ENCODE measurements around the gene NPIPA3.
"Not testable (repeated sequence)": the region's sequence is repeated elsewhere in the genome, so short reads cannot be mapped to it uniquely, and the experiment has no call there.

The NPIPA3 gene

DNA sequence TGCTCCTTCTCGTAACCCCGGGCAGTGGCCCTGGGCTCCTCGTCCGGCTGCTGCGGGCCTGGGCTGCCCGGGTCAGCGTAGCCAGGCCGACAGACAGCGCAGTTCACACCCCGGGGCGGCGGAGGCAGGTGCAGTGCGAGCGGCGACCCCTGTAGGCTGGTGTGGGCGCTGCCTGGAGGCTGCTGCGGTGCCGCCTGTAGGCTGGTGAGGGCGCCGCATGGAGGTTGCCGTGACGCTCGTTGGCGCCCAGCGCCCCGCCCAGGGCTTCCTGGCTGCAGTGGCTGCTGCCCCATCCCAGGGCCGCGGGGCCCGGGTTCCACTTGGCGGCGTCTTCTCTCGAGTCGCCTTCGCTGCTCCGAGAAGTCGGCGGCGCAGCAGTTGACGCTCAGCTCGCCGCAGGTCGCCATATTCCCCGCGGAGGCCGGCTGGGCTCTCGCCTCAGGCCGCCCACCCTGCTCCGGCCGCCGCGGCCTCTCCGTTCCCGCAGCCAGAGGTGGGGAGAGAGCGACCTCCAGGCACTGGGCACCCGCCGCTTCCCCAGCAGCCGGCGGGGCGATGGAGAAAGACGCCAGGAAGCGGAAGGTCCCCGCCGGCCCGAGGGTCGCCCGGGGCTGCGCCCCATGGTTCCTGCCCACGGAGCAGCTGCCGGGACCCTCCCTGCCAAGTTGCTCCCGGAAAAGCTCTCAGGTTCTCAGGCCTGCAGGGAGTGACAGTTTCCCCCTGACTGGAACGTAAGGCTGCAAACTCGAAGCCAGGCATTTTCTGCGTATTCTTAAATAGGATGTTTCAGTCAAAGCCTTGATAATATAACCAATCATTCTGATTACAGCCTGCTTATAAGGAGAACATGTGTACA, 39.3 kb downstream of the NPIPA3 start, which contains the start of gene NPIPA2:
Gene NPIPA2 (plus strand): TSS at position 261 of the 856 bp plus-strand sequence. CDS start 5,533 bp downstream, outside the sequence.
- not testable (repeated sequence) for DNase-seq (ENCODE audit: low read depth, low spot score)

GRCh38 chr16:14773654-14774053, 70.4 kb downstream of the NPIPA3 start:
- DNase-seq (ENCODE audit: low read depth, low spot score) = not testable (repeated sequence)

- not testable (repeated sequence) for DNase-seq (ENCODE audit: low read depth, low spot score)
These were observed 72.4 kb downstream of the NPIPA3 start for GRCh38 chr16:14775624-14776023.

Measured in smooth muscle cell of the brain vasculature (primary cell).